ENCODE data around the gene THRAP3. TPM values are rescaled to one million over a fixed set of nuclear protein-coding genes. Genes with fewer than 3 reads are reported as not detected.

THRAP3 gene
- total RNA-seq, 4 donors from 2014 or later: 25.8 to 73.7 (median 59.9) TPM

- in situ Hi-C loops (cut with MboI; ENCODE audit: low pct_ligation_motif_present in 1 of 4, low pct_unique_long_range_greater_than_20kb in 1 of 4, low sequenced_read_pairs in 3 of 4): loop anchor here (5.0 to 25.0 kb wide), 4 partner anchors 98 to 181 kb away; no protein-coding TSS in a partner anchor
- intact Hi-C loops (cut with DNase I; ENCODE audit: low total_unique reads): no loop called here
- WGBS, 2 donors (ENCODE audit: low coverage in 1 of 2): 43 to 49% methylated on average over 6 to 7 of the region's 7 CpGs
- Histone ChIP-seq H3K36me3 (peaks cover 0 to 62% (median 29%) of the 10 kb centered on the region in 4 donors), H3K9me3 (no peaks in the 10 kb centered on the region), H3K4me1 (peaks cover 0 to 28% (median under 1%) of the 10 kb centered on the region in 4 donors), H3K4me3 (no peak overlapping the region), H3K27me3 (no peaks in the 10 kb centered on the region), H3K27ac (peak overlapping the region; percentile 5 to 51 (median 30))
- TF ChIP-seq CTCF (IDR thresholded peaks at IDR 0.05) (peak; percentile 65 to 72 (median 68)), EP300 (IDR thresholded peaks at IDR 0.05; ENCODE audit: low read depth) (no peak), POLR2AphosphoS5 (IDR thresholded peaks at IDR 0.05) (no peak), POLR2A (IDR thresholded peaks at IDR 0.05) (no peak)
- peak; percentile 61 for DNase-seq
These were observed 61.3 kb downstream of the THRAP3 start for GRCh38 chr1:36285443-36286101.

- no peaks in the 10 kb centered on the region for H3K9me3 ChIP-seq
- no peak for TF ChIP-seq EP300 (IDR thresholded peaks at IDR 0.05; ENCODE audit: low read depth)
- no peak for TF ChIP-seq POLR2AphosphoS5 (IDR thresholded peaks at IDR 0.05)
- no peak for TF ChIP-seq CTCF (IDR thresholded peaks at IDR 0.05)
- TF ChIP-seq POLR2A (IDR thresholded peaks at IDR 0.05): no peak
- peaks cover 0 to 72% (median 32%) of the 10 kb centered on the region in 4 donors for H3K36me3 ChIP-seq
- peaks cover 0 to 27% (median 0%) of the 10 kb centered on the region in 4 donors for H3K4me1 ChIP-seq
- H3K27me3 ChIP-seq: no peaks in the 10 kb centered on the region
- no peak for DNase-seq
- intact Hi-C loops (cut with DNase I; ENCODE audit: low total_unique reads) (no loop called here), in situ Hi-C loops (cut with MboI; ENCODE audit: low pct_ligation_motif_present in 1 of 4, low pct_unique_long_range_greater_than_20kb in 1 of 4, low sequenced_read_pairs in 3 of 4) (loop anchor here (5.0 to 25.0 kb wide), 4 partner anchors 100 to 182 kb away; no protein-coding TSS in a partner anchor)
- WGBS, 2 donors (ENCODE audit: low coverage in 1 of 2): 90 to 97% methylated on average over 2 to 13 of the region's 13 CpGs
- no peak overlapping the region for H3K4me3 ChIP-seq
- no peak overlapping the region for H3K27ac ChIP-seq
These were observed 62.6 kb downstream of the THRAP3 start for GRCh38 chr1:36286802-36287201.

- H3K36me3 ChIP-seq: peaks cover 0 to 78% (median 36%) of the 10 kb centered on the region in 4 donors
- no peaks in the 10 kb centered on the region for H3K27me3 ChIP-seq
- intact Hi-C loops (cut with DNase I; ENCODE audit: low total_unique reads) (no loop called here), in situ Hi-C loops (cut with MboI; ENCODE audit: low pct_ligation_motif_present in 1 of 4, low pct_unique_long_range_greater_than_20kb in 1 of 4, low sequenced_read_pairs in 3 of 4) (loop anchor here (5.0 to 25.0 kb wide), 4 partner anchors 100 to 183 kb away; no protein-coding TSS in a partner anchor)
- no peak overlapping the region for H3K27ac ChIP-seq
- 91 to 97% methylated on average over 4 to 5 of the region's 5 CpGs for WGBS, 2 donors (ENCODE audit: low coverage in 1 of 2)
- TF ChIP-seq EP300 (IDR thresholded peaks at IDR 0.05; ENCODE audit: low read depth) (no peak), POLR2AphosphoS5 (IDR thresholded peaks at IDR 0.05) (no peak), POLR2A (IDR thresholded peaks at IDR 0.05) (no peak), CTCF (IDR thresholded peaks at IDR 0.05) (no peak)
- H3K9me3 ChIP-seq: no peaks in the 10 kb centered on the region
- H3K4me1 ChIP-seq: peaks cover 0 to 27% (median 0%) of the 10 kb centered on the region in 4 donors
- H3K4me3 ChIP-seq: no peak overlapping the region
- no peak for DNase-seq
These were observed 63.4 kb downstream of the THRAP3 start for GRCh38 chr1:36287595-36287994.

- Histone ChIP-seq H3K4me1 (peaks cover 0 to 31% (median 16%) of the 10 kb centered on the region in 4 donors), H3K27ac (peak overlapping the region in 1 of 4 donors; percentile 9), H3K9me3 (no peaks in the 10 kb centered on the region), H3K36me3 (peaks cover 0 to 44% (median 21%) of the 10 kb centered on the region in 4 donors), H3K27me3 (no peaks in the 10 kb centered on the region), H3K4me3 (no peak overlapping the region)
- WGBS, 2 donors (ENCODE audit: low coverage in 1 of 2): 83 to 85% methylated on average over 2 of the region's 2 CpGs
- in situ Hi-C loops (cut with MboI; ENCODE audit: low pct_ligation_motif_present in 1 of 4, low pct_unique_long_range_greater_than_20kb in 1 of 4, low sequenced_read_pairs in 3 of 4) (loop anchor here in 3 of 4 donors (25.0 kb wide), 2 partner anchors 108 to 183 kb away; no protein-coding TSS in a partner anchor), intact Hi-C loops (cut with DNase I; ENCODE audit: low total_unique reads) (no loop called here)
- no peak for DNase-seq
- no peak for TF ChIP-seq CTCF (IDR thresholded peaks at IDR 0.05)
- TF ChIP-seq EP300 (IDR thresholded peaks at IDR 0.05; ENCODE audit: low read depth): no peak
- no peak for TF ChIP-seq POLR2AphosphoS5 (IDR thresholded peaks at IDR 0.05)
- TF ChIP-seq POLR2A (IDR thresholded peaks at IDR 0.05): no peak
These were observed 71.1 kb downstream of the THRAP3 start for GRCh38 chr1:36295390-36295789.
